Peyer's patch (tissue), 4 donors: ENCODE results near the gene SREK1. TPM values are rescaled to one million over a fixed set of nuclear protein-coding genes. Genes with fewer than 3 reads are reported as not detected.

Experiments used
- DNase-seq, 3 donors: peaks; one replicate each; pipeline ENCODE4 v3.0.0-alpha.2; 2017 to 2019
- H3K27ac ChIP-seq, 4 donors: fragments of 200-600 bp; sonication (generic); one replicate each; pipeline ENCODE4 v1.5.1; 2016 to 2019
- H3K27me3 ChIP-seq, 2 donors: fragments of 200-600 bp; sonication (generic); one replicate each; pipeline ENCODE4 v1.5.1; 2019
- H3K36me3 ChIP-seq, 3 donors: fragments of 200-600 bp; sonication (generic); one replicate each; pipeline ENCODE4 v1.5.1; 2016 to 2019
- H3K4me1 ChIP-seq, 4 donors: fragments of 200-600 bp; sonication (generic); one replicate each; pipeline ENCODE4 v1.5.1; 2016 to 2019
- H3K4me3 ChIP-seq, 4 donors: fragments of 200-600 bp; sonication (generic); 1 replicate in 3 of 4; 2 replicates in 1 of 4; pipeline ENCODE4 v1.5.1; 2016 to 2019; ENCODE audit warnings: mild to moderate bottlenecking in 1 of 4
- H3K9me3 ChIP-seq, 4 donors: fragments of 200-600 bp; sonication (generic); one replicate each; pipeline ENCODE4 v1.5.1; 2016 to 2019; ENCODE audit warnings: mild to moderate bottlenecking in 1 of 4
- POLR2A ChIP-seq, 2 donors: fragments of 450-650 bp; IDR thresholded peaks; one replicate each; pipeline ENCODE4 v1.5.1; 2017; ENCODE audit warnings: antibody characterized with exemption in 2 of 2, mild to moderate bottlenecking in 2 of 2, moderate library complexity in 2 of 2
- total RNA-seq, 4 donors: library from RNA; depleted of rRNA; stranded (reverse); fragments of >200 nt; gene quantifications; one replicate each; pipeline ENCODE4 v1.1.0, GENCODE V29; 2016
- TF ChIP-seq, protein P1 (sequence below), 6 experiments: fragments of 450-650 bp in 4 of 6; fragments of 200-600 bp in 2 of 6; sonication (generic) in 1 of 6; IDR thresholded peaks; one replicate each; pipeline ENCODE4 v1.5.1; 2017 to 2019; ENCODE audit warnings: antibody characterized with exemption in 6 of 6, mild to moderate bottlenecking in 3 of 6, moderate library complexity in 1 of 6

SREK1 gene
- total RNA-seq, 4 donors from 2014 or later = 99.8 to 282 (median 115) TPM

- Histone ChIP-seq H3K27me3 (no peaks in the 10 kb centered on the region), H3K9me3 (no peaks in the 10 kb centered on the region), H3K27ac (no peak overlapping the region), H3K4me3 (no peak overlapping the region), H3K36me3 (no peaks in the 10 kb centered on the region), H3K4me1 (peaks cover 0 to 5% (median 0%) of the 10 kb centered on the region in 4 donors)
- no peak for TF ChIP-seq POLR2A (IDR thresholded peaks at IDR 0.05)
- TF ChIP-seq, protein P1, sequence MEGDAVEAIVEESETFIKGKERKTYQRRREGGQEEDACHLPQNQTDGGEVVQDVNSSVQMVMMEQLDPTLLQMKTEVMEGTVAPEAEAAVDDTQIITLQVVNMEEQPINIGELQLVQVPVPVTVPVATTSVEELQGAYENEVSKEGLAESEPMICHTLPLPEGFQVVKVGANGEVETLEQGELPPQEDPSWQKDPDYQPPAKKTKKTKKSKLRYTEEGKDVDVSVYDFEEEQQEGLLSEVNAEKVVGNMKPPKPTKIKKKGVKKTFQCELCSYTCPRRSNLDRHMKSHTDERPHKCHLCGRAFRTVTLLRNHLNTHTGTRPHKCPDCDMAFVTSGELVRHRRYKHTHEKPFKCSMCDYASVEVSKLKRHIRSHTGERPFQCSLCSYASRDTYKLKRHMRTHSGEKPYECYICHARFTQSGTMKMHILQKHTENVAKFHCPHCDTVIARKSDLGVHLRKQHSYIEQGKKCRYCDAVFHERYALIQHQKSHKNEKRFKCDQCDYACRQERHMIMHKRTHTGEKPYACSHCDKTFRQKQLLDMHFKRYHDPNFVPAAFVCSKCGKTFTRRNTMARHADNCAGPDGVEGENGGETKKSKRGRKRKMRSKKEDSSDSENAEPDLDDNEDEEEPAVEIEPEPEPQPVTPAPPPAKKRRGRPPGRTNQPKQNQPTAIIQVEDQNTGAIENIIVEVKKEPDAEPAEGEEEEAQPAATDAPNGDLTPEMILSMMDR (IDR thresholded peaks at IDR 0.05) = no peak
- no peak for DNase-seq
Observed at GRCh38 chr5:66139318-66139712, 4.8 kb upstream of the SREK1 start.

DNA sequence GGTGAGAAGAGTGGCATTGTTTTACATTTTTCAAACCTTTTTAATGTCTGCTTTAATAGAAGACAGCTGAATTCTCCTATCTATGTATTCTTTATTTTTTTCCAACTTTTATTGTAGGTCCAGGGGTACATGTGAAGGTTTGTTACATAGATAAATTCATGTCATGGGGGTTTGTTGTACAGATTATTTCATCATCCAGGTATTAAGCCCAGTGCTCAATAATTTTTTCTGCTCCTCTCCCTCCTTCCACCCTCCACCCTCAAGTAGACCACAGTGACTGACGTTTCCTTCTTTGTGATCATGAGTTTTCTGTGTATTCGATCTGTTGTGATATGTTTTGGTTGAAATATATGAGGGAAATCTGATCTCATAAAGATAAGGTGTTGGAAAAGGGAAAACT is 1.7 kb upstream of the SREK1 start:
- no peak overlapping the region for H3K4me3 ChIP-seq
- H3K27me3 ChIP-seq = no peaks in the 10 kb centered on the region
- no peak for DNase-seq
- H3K4me1 ChIP-seq = peaks cover 0 to 24% (median 0%) of the 10 kb centered on the region in 4 donors
- H3K9me3 ChIP-seq = no peaks in the 10 kb centered on the region
- no peaks in the 10 kb centered on the region for H3K36me3 ChIP-seq
- H3K27ac ChIP-seq = no peak overlapping the region
- TF ChIP-seq POLR2A (IDR thresholded peaks at IDR 0.05) = no peak
- TF ChIP-seq, protein P1 (IDR thresholded peaks at IDR 0.05) = no peak

DNA sequence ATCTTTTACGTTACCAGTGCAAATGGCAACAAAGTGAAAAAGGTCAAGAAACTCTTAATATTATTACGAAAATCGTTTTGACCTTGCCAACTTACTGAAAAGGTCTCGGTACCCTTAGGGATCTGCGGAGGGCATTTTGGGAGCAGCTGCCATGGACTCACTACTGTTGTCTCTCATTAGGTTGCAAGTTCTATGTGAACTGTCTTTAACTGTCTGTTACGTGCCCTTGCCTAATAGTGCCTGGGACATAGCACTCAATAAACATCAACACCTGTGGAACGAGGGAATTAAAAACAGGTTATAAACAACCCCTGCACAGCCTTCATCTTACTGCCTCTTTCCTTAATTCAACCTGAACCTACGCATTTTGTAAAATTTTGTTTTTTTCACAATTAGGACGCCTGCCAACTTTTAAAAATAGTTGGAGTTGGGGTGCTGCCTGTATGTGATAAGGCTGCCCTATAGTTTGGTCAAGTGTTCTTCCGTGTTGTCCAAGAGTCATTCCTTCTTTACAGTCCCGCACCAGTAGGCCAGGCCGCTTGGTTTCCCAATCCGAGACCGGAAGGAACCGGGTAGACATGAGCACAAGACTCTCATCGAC is 527 bp upstream of the SREK1 start:
- H3K27me3 ChIP-seq = no peaks in the 10 kb centered on the region
- TF ChIP-seq POLR2A (IDR thresholded peaks at IDR 0.05) = no peak
- TF ChIP-seq, protein P1 (IDR thresholded peaks at IDR 0.05) = no peak
- peak overlapping the region; percentile 94 to 100 (median 98) for H3K27ac ChIP-seq
- peak overlapping the region; percentile 72 to 95 (median 80) for H3K4me3 ChIP-seq
- H3K36me3 ChIP-seq = no peaks in the 10 kb centered on the region
- H3K4me1 ChIP-seq = peaks cover 0 to 24% (median 0%) of the 10 kb centered on the region in 4 donors
- no peak for DNase-seq
- no peaks in the 10 kb centered on the region for H3K9me3 ChIP-seq

DNA sequence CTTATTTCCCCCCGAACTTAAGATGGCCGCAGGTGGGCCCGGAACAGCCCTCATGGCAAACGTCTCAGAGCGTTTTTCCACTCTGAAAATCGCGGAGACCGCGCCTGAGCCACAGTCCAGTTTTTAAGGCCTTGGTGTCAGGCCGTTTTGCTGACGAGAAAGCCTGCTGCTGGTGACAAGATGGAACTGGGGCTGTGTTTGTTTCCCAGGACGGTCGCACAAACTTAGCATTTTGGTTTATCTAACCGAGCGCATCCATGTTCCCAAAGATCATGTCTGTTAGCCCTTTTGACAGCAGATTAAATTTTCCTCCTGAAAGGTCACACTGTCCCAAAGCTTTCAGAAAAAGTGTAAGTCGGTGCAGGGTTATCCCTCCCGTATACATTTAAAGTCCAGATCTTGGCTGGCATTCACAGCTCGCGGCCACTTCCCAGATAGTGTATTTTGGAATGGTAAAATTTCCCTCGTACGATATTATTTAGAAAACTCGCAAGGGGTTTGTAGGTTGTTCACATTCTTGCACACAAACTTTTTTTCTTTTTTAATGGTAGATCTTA is 812 bp downstream of the SREK1 start:
- H3K27me3 ChIP-seq = no peaks in the 10 kb centered on the region
- peaks cover 0 to 24% (median 0%) of the 10 kb centered on the region in 4 donors for H3K4me1 ChIP-seq
- peak overlapping the region; percentile 72 to 95 (median 80) for H3K4me3 ChIP-seq
- TF ChIP-seq, protein P1 (IDR thresholded peaks at IDR 0.05) = no peak
- no peak for TF ChIP-seq POLR2A (IDR thresholded peaks at IDR 0.05)
- H3K9me3 ChIP-seq = no peaks in the 10 kb centered on the region
- no peaks in the 10 kb centered on the region for H3K36me3 ChIP-seq
- H3K27ac ChIP-seq = peak overlapping the region; percentile 94 to 100 (median 98)
- DNase-seq = no peak

DNA sequence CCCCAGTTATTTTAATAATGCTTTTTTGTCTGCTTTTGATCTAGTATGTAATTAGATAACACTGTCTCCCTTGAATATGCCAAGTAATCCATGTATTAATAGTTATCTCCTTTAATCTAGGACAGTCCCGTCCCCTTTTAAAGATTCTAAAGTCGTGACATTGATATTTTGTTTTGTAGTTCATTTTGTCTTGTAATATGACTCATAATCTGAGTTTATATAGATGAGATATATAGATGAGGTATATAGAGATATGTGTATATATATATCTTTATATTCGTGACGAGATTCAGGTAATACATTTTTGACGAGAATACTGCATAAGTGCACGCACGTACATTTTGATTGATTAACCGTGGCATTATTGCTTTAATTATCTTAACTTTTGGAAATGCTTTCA is 1.6 kb downstream of the SREK1 start:
- H3K36me3 ChIP-seq = no peaks in the 10 kb centered on the region
- no peak for DNase-seq
- no peaks in the 10 kb centered on the region for H3K9me3 ChIP-seq
- no peaks in the 10 kb centered on the region for H3K27me3 ChIP-seq
- H3K4me1 ChIP-seq = peaks cover 0 to 24% (median 0%) of the 10 kb centered on the region in 4 donors
- peak overlapping the region in 2 of 4 donors; percentile 72 to 73 for H3K4me3 ChIP-seq
- H3K27ac ChIP-seq = peak overlapping the region in 2 of 4 donors; percentile 98 to 100
- TF ChIP-seq, protein P1 (IDR thresholded peaks at IDR 0.05) = no peak
- TF ChIP-seq POLR2A (IDR thresholded peaks at IDR 0.05) = no peak
